Activated naive CD4-positive, alpha-beta T cell treated with anti-CD3 and anti-CD28 coated beads, Interleukin-2, amount 10 ng/mL, durations not matched to agents 7 days and 5 days (primary cell): ENCODE data around the gene SCARB1.

Experiments used
- CTCF ChIA-PET: fragments of 350-600 bp; sonication (Branson Sonifier 250); formaldehyde crosslinking; loops from one replicate; lab custom pipeline; 2021; ENCODE audit warnings: antibody characterized with exemption; lab: Charles Lee
- DNase-seq: peaks from one replicate; pipeline ENCODE4 v3.0.0-alpha.2; 2020
- H3K27ac Mint-ChIP-seq: one replicate; pipeline ENCODE4 v1.8.0; 2021; ENCODE audit warnings: mild to moderate bottlenecking, moderate library complexity, mixed read lengths
- H3K27me3 Mint-ChIP-seq: one replicate; pipeline ENCODE4 v1.8.0; 2021; ENCODE audit warnings: mild to moderate bottlenecking, mixed read lengths
- H3K36me3 Mint-ChIP-seq: one replicate; pipeline ENCODE4 v1.8.0; 2021; ENCODE audit warnings: mixed read lengths
- H3K4me1 Mint-ChIP-seq: one replicate; pipeline ENCODE4 v1.8.0; 2021; ENCODE audit warnings: mixed read lengths
- H3K4me3 Mint-ChIP-seq: one replicate; pipeline ENCODE4 v1.8.0; 2021; ENCODE audit warnings: mild to moderate bottlenecking, moderate library complexity, mixed read lengths
- H3K9me3 Mint-ChIP-seq: one replicate; pipeline ENCODE4 v1.8.0; 2021; ENCODE audit warnings: mixed read lengths

Gene SCARB1

DNA sequence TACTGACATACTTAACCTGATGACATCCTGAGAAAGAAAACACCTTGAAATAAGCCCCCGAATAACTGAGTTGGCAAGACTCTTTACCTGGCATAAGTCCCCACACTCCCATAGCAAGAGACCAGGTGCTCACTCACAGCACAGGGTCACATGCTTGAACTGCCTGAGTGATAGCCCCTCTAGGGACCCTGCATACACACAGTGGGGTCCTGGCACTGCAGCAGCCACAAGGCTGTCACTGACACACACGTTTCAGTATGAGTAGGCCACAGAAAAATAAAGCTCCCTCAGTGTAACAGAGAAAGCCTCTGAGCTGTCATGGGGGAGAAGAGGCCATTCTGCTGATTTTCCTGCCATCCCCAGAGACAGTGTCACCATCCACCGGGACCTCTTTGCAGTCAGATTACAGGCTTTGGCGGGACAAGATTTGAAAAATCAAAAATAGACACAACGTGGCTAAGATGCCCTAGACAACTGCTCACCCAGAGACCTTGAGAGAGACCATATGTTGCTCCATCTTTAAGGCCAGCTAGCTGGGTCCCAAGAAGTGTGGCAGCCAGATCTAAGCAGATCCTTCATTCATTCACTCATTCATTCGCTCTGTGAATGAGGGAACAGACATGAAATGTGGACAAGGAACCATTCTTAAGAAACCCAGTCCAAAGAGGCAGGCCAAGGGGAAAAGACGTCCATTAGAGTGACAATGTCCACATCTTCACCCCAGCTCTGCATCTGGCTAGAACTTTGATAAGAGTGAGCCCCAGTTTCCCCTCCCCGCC, 1.6 kb downstream of the SCARB1 start:
- DNase-seq, result no peak
- CTCF ChIA-PET, result interaction anchor here (1.1 to 1.4 kb wide), 2 partner anchors 44 to 79 kb away, joined by 3 to 5 read pairs; no protein-coding TSS in a partner anchor
- H3K9me3 Mint-ChIP-seq, result no peaks in the 10 kb centered on the region

DNA sequence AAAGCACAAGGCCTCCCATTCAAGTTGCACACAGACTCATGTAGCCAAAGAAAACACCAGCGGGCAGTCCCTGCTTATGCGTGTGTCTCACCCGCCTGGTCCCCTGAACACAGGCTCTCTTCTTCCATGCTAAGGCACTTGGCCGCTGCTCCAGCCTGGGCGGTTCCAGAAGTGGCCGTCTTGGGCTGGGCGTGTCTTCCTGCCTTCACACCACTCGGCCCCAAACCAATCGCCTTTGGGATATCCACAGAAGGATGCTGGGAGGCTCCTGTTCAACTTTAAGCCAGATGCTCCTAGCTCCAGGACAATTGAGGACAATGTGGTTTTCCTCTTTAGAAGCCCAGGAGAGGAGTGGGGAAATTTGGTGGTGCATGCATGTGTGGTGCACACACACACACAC, 2.2 kb downstream of the SCARB1 start:
- no peak overlapping the region for H3K4me3 Mint-ChIP-seq
- H3K4me1 Mint-ChIP-seq, result peaks cover 16% of the 10 kb centered on the region
- peaks cover 16% of the 10 kb centered on the region for H3K27me3 Mint-ChIP-seq
- no peaks in the 10 kb centered on the region for H3K36me3 Mint-ChIP-seq
- H3K27ac Mint-ChIP-seq, result no peak overlapping the region
- no peak for DNase-seq
- H3K9me3 Mint-ChIP-seq, result no peaks in the 10 kb centered on the region
- CTCF ChIA-PET, result interaction anchor here (1.1 kb wide), 1 partner anchor 45 kb away, joined by 3 read pairs; no protein-coding TSS in a partner anchor

More for the DNA sequence above, 1.6 kb downstream of the SCARB1 start:
- Mint-ChIP-seq H3K4me1 (peaks cover 19% of the 10 kb centered on the region), H3K27me3 (peaks cover 20% of the 10 kb centered on the region), H3K27ac (no peak overlapping the region), H3K36me3 (no peaks in the 10 kb centered on the region), H3K4me3 (peak overlapping the region; percentile 74)

DNA sequence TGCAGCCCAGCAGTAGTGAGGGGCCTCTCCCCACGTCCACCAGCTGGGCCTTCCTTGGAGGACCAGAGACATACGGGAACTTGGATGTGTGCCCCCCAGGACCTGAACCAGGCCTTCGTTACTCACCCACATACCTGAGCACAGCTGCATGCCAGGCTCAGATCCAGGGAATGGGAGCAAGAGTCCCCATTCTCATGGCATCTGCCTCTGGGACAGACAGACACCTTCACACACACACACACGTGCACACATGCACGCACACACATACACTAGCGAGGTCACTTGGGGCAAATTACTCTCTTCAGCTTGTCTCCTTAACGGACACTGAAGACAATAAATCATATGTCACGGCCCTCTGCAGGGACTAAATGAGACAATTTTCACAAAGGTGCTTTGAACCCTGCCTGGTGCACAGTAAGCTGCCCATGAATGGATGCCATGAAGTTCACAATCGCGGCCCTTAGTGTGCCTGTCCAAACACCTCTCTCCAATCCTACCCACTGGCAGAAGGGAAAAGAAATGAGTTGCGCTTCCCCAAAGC, 5.7 kb downstream of the SCARB1 start:
- Mint-ChIP-seq H3K4me3 (no peak overlapping the region), H3K36me3 (no peaks in the 10 kb centered on the region), H3K9me3 (no peaks in the 10 kb centered on the region), H3K4me1 (peaks cover 8% of the 10 kb centered on the region), H3K27me3 (peaks cover 9% of the 10 kb centered on the region), H3K27ac (no peak overlapping the region)
- CTCF ChIA-PET, result no interaction called here
- no peak for DNase-seq

DNA sequence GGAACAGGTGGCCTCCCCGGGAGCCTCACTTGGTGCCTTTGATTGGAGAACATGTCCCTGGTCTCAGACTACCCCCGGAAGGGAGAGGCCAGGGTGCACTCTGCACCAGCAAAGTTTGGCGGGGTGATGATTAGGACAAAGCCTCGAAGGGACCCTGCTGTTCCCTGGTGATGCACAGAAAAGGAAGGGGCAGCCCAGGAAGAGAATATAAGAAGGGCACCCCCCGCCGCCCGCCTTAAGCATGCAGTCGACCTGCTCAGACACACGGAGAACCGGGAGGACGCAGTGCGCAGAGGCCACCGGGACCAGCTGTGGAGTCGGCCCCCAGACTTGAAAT, 6.9 kb downstream of the SCARB1 start:
- no peaks in the 10 kb centered on the region for H3K27me3 Mint-ChIP-seq
- no peak for DNase-seq
- H3K9me3 Mint-ChIP-seq, result no peaks in the 10 kb centered on the region
- H3K4me1 Mint-ChIP-seq, result peaks cover 7% of the 10 kb centered on the region
- CTCF ChIA-PET, result no interaction called here
- H3K36me3 Mint-ChIP-seq, result no peaks in the 10 kb centered on the region
- no peak overlapping the region for H3K4me3 Mint-ChIP-seq
- no peak overlapping the region for H3K27ac Mint-ChIP-seq

DNA sequence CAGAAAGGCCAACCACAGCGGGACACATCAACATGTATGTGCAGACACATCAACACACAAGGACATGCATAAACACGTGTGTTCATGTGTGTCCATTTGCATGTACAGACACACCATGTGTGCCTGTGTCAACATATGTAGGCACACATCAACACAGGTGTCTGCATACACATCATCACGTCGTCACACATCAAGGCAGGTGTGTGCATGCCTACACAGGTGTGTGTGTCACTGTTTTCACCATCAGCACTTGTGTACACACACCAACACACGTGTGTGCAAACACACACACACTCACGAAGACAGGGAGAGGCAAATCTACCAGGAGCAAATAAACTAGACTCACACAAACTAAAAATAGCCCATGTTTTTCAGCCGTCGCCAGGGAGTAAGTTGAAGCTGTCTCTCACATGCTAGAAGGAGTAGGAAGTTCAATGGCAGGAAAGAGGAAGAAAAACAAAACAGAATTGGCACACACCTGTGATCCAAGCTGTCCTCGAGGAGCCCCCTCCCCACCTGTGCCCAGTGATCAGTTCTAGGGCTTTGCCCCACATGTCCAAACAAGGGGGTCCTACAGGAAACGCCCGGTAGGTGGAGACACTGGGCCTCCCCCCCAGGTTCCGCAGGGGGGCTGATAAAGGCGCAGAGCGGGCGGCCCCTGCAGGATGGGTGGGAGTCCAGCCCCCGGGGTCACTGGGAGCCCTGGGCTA, 7.4 kb downstream of the SCARB1 start:
- Mint-ChIP-seq H3K27ac (no peak overlapping the region), H3K4me3 (no peak overlapping the region), H3K27me3 (no peaks in the 10 kb centered on the region), H3K9me3 (no peaks in the 10 kb centered on the region), H3K36me3 (no peaks in the 10 kb centered on the region), H3K4me1 (peaks cover 7% of the 10 kb centered on the region)
- DNase-seq, result no peak
- CTCF ChIA-PET, result no interaction called here

DNA sequence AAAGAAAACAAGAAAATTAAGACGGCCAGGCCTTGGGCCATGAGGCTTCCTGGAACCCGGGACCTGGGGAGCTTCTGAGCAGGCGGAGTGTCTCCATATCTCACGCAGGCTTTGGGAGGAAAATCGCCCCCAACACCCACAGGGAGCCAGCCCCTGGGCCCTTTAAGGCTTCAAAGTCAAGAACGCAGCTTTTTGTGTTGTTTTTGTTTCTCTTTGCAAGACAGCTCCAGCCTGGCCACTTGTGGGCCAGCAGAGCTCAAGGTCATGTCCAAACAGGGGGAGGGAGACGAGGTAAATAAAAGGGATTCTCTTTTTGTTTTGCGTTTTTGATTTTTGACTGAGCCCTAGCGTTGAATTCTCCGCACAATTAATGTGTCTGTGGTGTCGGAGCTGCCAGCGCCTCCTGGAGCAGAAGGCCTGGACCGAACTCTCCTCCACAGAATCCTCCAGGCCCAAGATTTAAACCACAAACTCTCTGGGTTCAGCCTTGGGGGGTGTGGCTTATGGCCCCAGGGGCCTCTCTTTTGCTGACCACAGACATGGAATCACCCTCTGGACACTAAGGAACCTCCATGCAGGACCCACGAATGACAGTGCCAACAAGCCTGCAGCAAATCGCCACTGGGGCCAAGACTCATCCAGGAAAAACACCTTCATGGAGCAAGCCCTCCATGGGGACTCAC, 8.2 kb downstream of the SCARB1 start:
- no peak overlapping the region for H3K4me3 Mint-ChIP-seq
- CTCF ChIA-PET, result no interaction called here
- H3K27me3 Mint-ChIP-seq, result no peaks in the 10 kb centered on the region
- H3K9me3 Mint-ChIP-seq, result no peaks in the 10 kb centered on the region
- no peak overlapping the region for H3K27ac Mint-ChIP-seq
- DNase-seq, result no peak
- H3K36me3 Mint-ChIP-seq, result no peaks in the 10 kb centered on the region
- peaks cover 7% of the 10 kb centered on the region for H3K4me1 Mint-ChIP-seq

DNA sequence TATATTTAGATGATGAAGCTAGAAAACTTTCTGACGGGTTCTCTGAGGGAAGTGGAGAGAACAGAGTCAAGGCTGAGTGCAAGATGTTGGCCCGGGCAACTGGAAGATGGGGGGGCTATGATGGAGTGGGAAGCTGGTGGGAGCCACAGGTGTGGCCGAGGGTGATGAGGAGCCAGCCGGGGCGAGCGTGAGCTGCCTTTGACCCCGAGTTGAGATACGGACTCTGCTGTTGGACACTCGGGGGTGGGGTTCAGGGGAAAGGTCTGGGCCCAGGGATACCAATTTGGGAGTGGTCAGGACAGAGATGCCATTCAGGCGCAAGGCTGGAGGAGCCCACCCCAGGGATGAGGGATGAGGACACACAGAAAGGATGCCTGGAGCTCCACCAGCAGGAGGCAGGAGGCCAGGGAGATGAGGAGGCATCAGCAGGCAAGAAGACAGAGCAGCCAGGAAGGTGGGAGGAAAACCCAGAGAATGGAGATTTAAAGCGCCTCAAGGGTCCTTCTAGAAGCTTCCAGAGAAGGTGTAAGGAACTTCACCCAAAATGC, 9.0 kb downstream of the SCARB1 start:
- Mint-ChIP-seq H3K27me3 (no peaks in the 10 kb centered on the region), H3K36me3 (no peaks in the 10 kb centered on the region), H3K9me3 (no peaks in the 10 kb centered on the region), H3K27ac (no peak overlapping the region), H3K4me3 (no peak overlapping the region), H3K4me1 (peaks cover 7% of the 10 kb centered on the region)
- CTCF ChIA-PET, result no interaction called here
- DNase-seq, result no peak

DNA sequence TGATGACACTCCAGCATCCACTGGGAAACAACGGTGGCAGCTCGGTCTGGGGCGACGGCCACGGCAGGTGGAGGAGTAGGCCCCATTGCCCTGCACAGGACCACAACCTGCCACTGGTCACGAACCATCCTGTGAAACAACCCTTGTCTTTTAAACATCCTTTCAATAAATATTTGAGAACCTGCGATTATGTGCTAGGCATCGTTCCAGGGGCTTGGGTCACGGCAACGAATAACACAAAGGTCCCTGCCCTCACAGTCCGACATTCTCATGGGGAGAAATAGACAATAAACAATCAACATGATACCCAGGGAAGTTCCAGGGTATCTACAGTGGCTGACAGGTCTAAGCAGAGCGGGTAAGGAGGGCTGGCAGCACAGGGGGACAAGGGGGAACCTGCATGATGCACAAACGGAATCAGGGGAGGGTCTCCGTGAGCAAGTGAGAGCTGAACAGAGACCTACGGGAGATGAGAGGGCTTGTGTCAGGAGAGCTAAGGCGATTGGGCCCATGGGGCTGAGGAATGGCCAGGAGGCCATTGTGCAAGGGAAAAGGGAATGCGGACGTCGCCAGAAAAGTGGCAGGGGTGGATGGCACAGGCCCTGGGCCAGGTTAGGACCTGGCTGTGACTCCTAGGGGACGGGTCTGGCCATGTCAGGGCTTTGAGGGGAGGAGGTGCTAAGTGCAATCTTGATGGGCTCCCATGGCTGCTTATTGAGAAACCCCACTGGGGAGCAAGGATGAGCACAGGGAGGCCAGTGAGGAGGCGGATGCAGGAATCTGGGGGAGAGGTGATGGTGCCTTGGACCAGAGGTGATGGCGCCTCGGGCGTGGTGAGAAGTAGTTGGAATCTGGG, 9.7 kb downstream of the SCARB1 start:
- H3K9me3 Mint-ChIP-seq, result no peaks in the 10 kb centered on the region
- no peak for DNase-seq
- no peaks in the 10 kb centered on the region for H3K36me3 Mint-ChIP-seq
- H3K27ac Mint-ChIP-seq, result no peak overlapping the region
- peaks cover 7% of the 10 kb centered on the region for H3K4me1 Mint-ChIP-seq
- H3K4me3 Mint-ChIP-seq, result no peak overlapping the region
- CTCF ChIA-PET, result interaction anchor here (0.7 kb wide), 1 partner anchor 40 kb away, joined by 3 read pairs; no protein-coding TSS in a partner anchor
- no peaks in the 10 kb centered on the region for H3K27me3 Mint-ChIP-seq

DNA sequence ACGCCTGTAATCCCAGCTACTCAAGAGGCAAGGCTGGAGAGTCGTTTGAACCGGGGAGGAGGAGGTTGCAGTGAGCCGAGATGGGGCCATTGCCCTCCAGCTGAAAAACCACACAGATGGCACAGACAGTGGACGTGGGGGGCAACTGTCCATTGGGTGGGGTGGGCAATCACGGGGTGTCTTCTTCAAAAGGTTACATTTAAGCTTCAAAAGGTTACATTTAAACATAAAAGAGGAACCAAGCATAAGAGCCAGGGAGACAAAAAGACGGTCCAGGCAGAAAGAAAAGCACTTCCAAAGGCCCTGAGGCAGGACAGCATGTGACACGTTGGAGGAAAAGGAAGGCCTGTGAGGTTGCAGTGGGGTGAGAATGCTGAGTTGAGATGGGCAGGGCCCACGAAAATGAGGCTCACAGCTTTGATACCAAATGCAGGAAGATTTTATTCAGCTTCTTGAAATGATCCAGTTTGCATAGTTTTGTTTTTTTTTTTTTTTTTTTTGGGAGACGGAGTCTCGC, 10.7 kb downstream of the SCARB1 start:
- CTCF ChIA-PET, result interaction anchor here (0.7 kb wide), 1 partner anchor 39 kb away, joined by 3 read pairs; no protein-coding TSS in a partner anchor
- Mint-ChIP-seq H3K9me3 (no peaks in the 10 kb centered on the region), H3K27ac (no peak overlapping the region), H3K27me3 (no peaks in the 10 kb centered on the region), H3K4me1 (peaks cover 7% of the 10 kb centered on the region), H3K4me3 (no peak overlapping the region), H3K36me3 (no peaks in the 10 kb centered on the region)
- DNase-seq, result no peak

DNA sequence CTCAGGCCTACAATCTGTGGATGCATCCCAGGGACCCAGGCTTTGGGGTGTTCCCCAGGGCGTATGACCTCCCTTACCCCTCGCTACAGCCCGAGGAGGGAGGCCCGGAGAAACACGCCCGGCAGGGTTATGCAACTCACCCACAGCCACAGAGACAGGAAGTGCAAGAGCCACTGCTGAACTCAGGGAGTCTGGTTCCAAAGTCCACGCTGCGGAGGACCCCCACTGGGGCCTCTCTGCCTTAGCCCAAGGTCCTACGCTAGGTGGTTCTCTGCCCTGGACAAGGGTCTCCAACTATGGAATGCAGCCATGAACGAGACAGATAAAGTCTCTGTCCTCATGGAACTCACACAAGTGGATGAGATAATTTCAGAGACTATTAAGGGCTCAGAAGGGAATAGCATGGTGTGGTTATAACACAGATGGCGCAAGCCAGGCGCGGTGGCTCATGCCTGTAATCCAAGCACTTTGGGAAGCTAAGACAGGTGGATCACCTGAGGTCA, 11.3 kb downstream of the SCARB1 start:
- CTCF ChIA-PET, result no interaction called here
- no peak for DNase-seq
- Mint-ChIP-seq H3K27ac (no peak overlapping the region), H3K4me1 (peaks cover 7% of the 10 kb centered on the region), H3K36me3 (no peaks in the 10 kb centered on the region), H3K4me3 (no peak overlapping the region), H3K9me3 (no peaks in the 10 kb centered on the region), H3K27me3 (no peaks in the 10 kb centered on the region)

DNA sequence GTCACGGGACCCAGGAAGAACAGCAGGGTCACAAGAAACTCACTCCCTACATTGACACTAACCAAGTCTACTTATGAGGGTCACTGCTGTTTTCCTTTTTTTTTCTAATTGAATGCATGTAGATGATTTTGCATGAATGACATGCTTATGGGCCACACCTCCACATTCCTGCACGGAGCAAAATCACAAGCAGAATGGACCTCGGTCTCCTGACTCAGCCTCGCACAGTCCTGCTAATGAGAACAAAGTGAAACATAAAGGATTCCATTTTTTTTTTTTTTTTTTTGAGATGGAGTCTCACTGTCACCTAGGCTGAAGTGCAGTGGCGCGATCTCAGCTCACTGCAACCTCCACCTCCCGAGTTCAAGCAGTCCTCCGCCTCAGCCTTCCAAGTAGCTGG, 12.3 kb downstream of the SCARB1 start:
- H3K9me3 Mint-ChIP-seq, result no peaks in the 10 kb centered on the region
- no peak overlapping the region for H3K4me3 Mint-ChIP-seq
- no peaks in the 10 kb centered on the region for H3K27me3 Mint-ChIP-seq
- peaks cover 7% of the 10 kb centered on the region for H3K4me1 Mint-ChIP-seq
- H3K36me3 Mint-ChIP-seq, result no peaks in the 10 kb centered on the region
- no peak overlapping the region for H3K27ac Mint-ChIP-seq
- CTCF ChIA-PET, result interaction anchor here (1.1 kb wide), 1 partner anchor 55 kb away, joined by 3 read pairs; no protein-coding TSS in a partner anchor
- DNase-seq, result no peak

DNA sequence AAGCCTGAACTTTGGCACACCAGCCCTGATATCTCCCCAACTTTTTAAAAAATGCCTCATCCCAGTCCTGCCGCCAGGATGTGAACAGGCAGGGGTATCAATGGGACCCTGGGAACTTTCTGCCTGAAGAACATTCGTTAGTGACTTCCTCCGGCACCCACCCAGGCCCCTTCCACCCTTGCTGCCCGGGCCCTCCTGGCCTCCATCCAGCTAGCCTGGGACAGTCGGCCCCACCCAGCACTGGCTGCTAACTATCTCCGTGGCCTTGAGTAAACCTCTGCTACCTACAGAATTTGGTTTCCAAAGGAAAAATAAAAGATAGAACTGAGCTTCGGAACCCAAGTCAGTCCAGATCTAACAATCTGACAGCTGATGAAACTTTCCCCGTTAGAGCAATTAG, 14.3 kb downstream of the SCARB1 start:
- DNase-seq, result no peak
- H3K4me3 Mint-ChIP-seq, result no peak overlapping the region

More for the DNA sequence above, 14.3 kb downstream of the SCARB1 start:
- Mint-ChIP-seq H3K27me3 (no peaks in the 10 kb centered on the region), H3K36me3 (no peaks in the 10 kb centered on the region), H3K27ac (no peak overlapping the region), H3K9me3 (no peaks in the 10 kb centered on the region), H3K4me1 (peaks cover 7% of the 10 kb centered on the region)
- CTCF ChIA-PET, result no interaction called here
